ENCODE measurements around the gene BTBD10. TPM values are rescaled to one million over a fixed set of nuclear protein-coding genes. Genes with fewer than 3 reads are reported as not detected.

Gene BTBD10
- total RNA-seq, 1 donor from 2014 or later = 24.7 TPM

- DNase-seq (ENCODE audit: extremely low spot score, unreplicated experiment) = no peak
- H3K4me1 Mint-ChIP-seq (ENCODE audit: unreplicated experiment) = peaks cover 6% of the 10 kb centered on the region
Observed at GRCh38 chr11:13344818-13345217, 118.2 kb downstream of the BTBD10 start.

GRCh38 chr11:13343931-13344717 is 118.9 kb downstream of the BTBD10 start:
- no peaks in the 10 kb centered on the region for H3K36me3 Mint-ChIP-seq
- H3K4me3 Mint-ChIP-seq = no peak overlapping the region
- TF ChIP-seq CTCF (conservative IDR thresholded peaks at IDR 0.05) = peak; percentile 88
- peaks cover 13% of the 10 kb centered on the region for H3K4me1 Mint-ChIP-seq (ENCODE audit: unreplicated experiment)
- H3K9me3 Mint-ChIP-seq = no peaks in the 10 kb centered on the region
- H3K27ac Mint-ChIP-seq = peak overlapping the region; percentile 8
- no peak for DNase-seq (ENCODE audit: extremely low spot score, unreplicated experiment)
- H3K27me3 Mint-ChIP-seq = peaks cover 7% of the 10 kb centered on the region

More at GRCh38 chr11:13344818-13345217, 118.2 kb downstream of the BTBD10 start:
- Mint-ChIP-seq H3K27me3 (peaks cover 7% of the 10 kb centered on the region), H3K27ac (no peak overlapping the region), H3K36me3 (no peaks in the 10 kb centered on the region), H3K4me3 (no peak overlapping the region), H3K9me3 (no peaks in the 10 kb centered on the region)
- TF ChIP-seq CTCF (conservative IDR thresholded peaks at IDR 0.05) = no peak

- Mint-ChIP-seq H3K27ac (no peak overlapping the region), H3K9me3 (no peaks in the 10 kb centered on the region), H3K27me3 (peaks cover 7% of the 10 kb centered on the region), H3K36me3 (no peaks in the 10 kb centered on the region), H3K4me1 (ENCODE audit: unreplicated experiment) (peaks cover 15% of the 10 kb centered on the region), H3K4me3 (no peak overlapping the region)
- DNase-seq (ENCODE audit: extremely low spot score, unreplicated experiment) = no peak
- TF ChIP-seq CTCF (conservative IDR thresholded peaks at IDR 0.05) = no peak
Observed at GRCh38 chr11:13343067-13343466, 120.0 kb downstream of the BTBD10 start.

GRCh38 chr11:13341026-13341425 is 122.0 kb downstream of the BTBD10 start:
- no peaks in the 10 kb centered on the region for H3K9me3 Mint-ChIP-seq
- H3K4me1 Mint-ChIP-seq (ENCODE audit: unreplicated experiment) = peaks cover 18% of the 10 kb centered on the region
- no peak for DNase-seq (ENCODE audit: extremely low spot score, unreplicated experiment)
- peaks cover 7% of the 10 kb centered on the region for H3K27me3 Mint-ChIP-seq
- no peak overlapping the region for H3K27ac Mint-ChIP-seq
- no peak for TF ChIP-seq CTCF (conservative IDR thresholded peaks at IDR 0.05)
- H3K36me3 Mint-ChIP-seq = no peaks in the 10 kb centered on the region
- no peak overlapping the region for H3K4me3 Mint-ChIP-seq

- H3K4me3 Mint-ChIP-seq = no peak overlapping the region
- H3K27me3 Mint-ChIP-seq = peaks cover 7% of the 10 kb centered on the region
- H3K27ac Mint-ChIP-seq = no peak overlapping the region
- no peak for TF ChIP-seq CTCF (conservative IDR thresholded peaks at IDR 0.05)
- H3K4me1 Mint-ChIP-seq (ENCODE audit: unreplicated experiment) = peaks cover 22% of the 10 kb centered on the region
- no peaks in the 10 kb centered on the region for H3K36me3 Mint-ChIP-seq
- DNase-seq (ENCODE audit: extremely low spot score, unreplicated experiment) = no peak
- H3K9me3 Mint-ChIP-seq = no peaks in the 10 kb centered on the region
Observed at GRCh38 chr11:13339195-13340153, 123.5 kb downstream of the BTBD10 start.
